Thymus (tissue), 11 donors: Measurements from ENCODE around the gene SLC28A1. TPM values are rescaled to one million over a fixed set of nuclear protein-coding genes. Genes with fewer than 3 reads are reported as not detected.

Experiments
- DNase-seq, 9 donors: peaks; one replicate each; pipeline ENCODE4 v3.0.0-alpha.2; 2013; ENCODE audit warnings: low spot score in 9 of 9, low read depth in 6 of 9, missing footprints in 1 of 9
- H3K27ac ChIP-seq, 2 donors: one replicate each; pipeline ENCODE4 v1.5.1; 2013; ENCODE audit warnings: control low read depth in 1 of 2, low read depth in 1 of 2, low read length in 1 of 2, mild to moderate bottlenecking in 1 of 2, moderate library complexity in 1 of 2
- H3K27me3 ChIP-seq, 2 donors: one replicate each; pipeline ENCODE4 v1.5.1; 2013; ENCODE audit warnings: low read length in 1 of 2; ENCODE audit not compliant: control insufficient read depth in 2 of 2, insufficient read depth in 1 of 2
- H3K36me3 ChIP-seq, 2 donors: one replicate each; pipeline ENCODE4 v1.5.1; 2013; ENCODE audit warnings: low read length in 1 of 2, mild to moderate bottlenecking in 1 of 2, moderate library complexity in 1 of 2; ENCODE audit not compliant: control insufficient read depth in 2 of 2, insufficient read depth in 2 of 2
- H3K4me1 ChIP-seq, 2 donors: one replicate each; pipeline ENCODE4 v1.5.1; 2013; ENCODE audit warnings: low read length in 2 of 2; ENCODE audit not compliant: control insufficient read depth in 2 of 2, insufficient read depth in 2 of 2
- H3K4me3 ChIP-seq, 2 donors: one replicate each; pipeline ENCODE4 v1.5.1; 2013; ENCODE audit warnings: low read length in 2 of 2, control low read depth in 1 of 2, mild to moderate bottlenecking in 1 of 2
- H3K9me3 ChIP-seq, 2 donors: one replicate each; pipeline ENCODE4 v1.5.1; 2013; ENCODE audit warnings: low read length in 1 of 2, mild to moderate bottlenecking in 1 of 2; ENCODE audit not compliant: control insufficient read depth in 2 of 2, insufficient read depth in 1 of 2
- WGBS: extraction: QIAGEN DNeasy Blood & Tissue Kit; methylation state at CpG from one replicate; pipeline ENCODE4 v1.1.7; 2013; 5-methylcytosine and 5-hydroxymethylcytosine counted together
- polyA plus RNA-seq: library from polyadenylated mRNA; stranded (reverse); fragments of 200-250 nt; gene quantifications from one replicate; pipeline ENCODE4 v1.2.3, GENCODE V29; 2013
- total RNA-seq: library from RNA; stranded (reverse); fragments of 120-200 nt; gene quantifications from one replicate; pipeline ENCODE4 v1.2.4, GENCODE V29; 2013
- donor health status: healthy.

The SLC28A1 gene
- total and polyA plus RNA-seq, 2 donors, result 0.05 to 0.18 TPM

GRCh38 chr15:84898761-84899160 lies 14.3 kb downstream of the SLC28A1 start:
- Histone ChIP-seq H3K9me3 (no peaks in the 10 kb centered on the region), H3K4me1 (no peaks in the 10 kb centered on the region), H3K27me3 (no peaks in the 10 kb centered on the region), H3K4me3 (no peak overlapping the region), H3K36me3 (no peaks in the 10 kb centered on the region), H3K27ac (no peak overlapping the region)
- no peak for DNase-seq
- WGBS, result 82% methylated on average over 4 of the region's 4 CpGs

- Histone ChIP-seq H3K4me3 (no peak overlapping the region), H3K36me3 (no peaks in the 10 kb centered on the region), H3K27ac (no peak overlapping the region), H3K27me3 (no peaks in the 10 kb centered on the region), H3K4me1 (no peaks in the 10 kb centered on the region), H3K9me3 (no peaks in the 10 kb centered on the region)
- 95% methylated on average over 7 of the region's 7 CpGs for WGBS
- no peak for DNase-seq
Measured at GRCh38 chr15:84899750-84900149, 15.3 kb downstream of the SLC28A1 start.

- Histone ChIP-seq H3K27ac (no peak overlapping the region), H3K9me3 (no peaks in the 10 kb centered on the region), H3K36me3 (no peaks in the 10 kb centered on the region), H3K4me3 (no peak overlapping the region), H3K4me1 (no peaks in the 10 kb centered on the region), H3K27me3 (no peaks in the 10 kb centered on the region)
- 76% methylated on average over 2 of the region's 2 CpGs for WGBS
- no peak for DNase-seq
Measured at GRCh38 chr15:84901540-84901939, 17.1 kb downstream of the SLC28A1 start.

- Histone ChIP-seq H3K4me1 (peaks cover 0 to 3% of the 10 kb centered on the region in 2 donors), H3K9me3 (no peaks in the 10 kb centered on the region), H3K27ac (no peak overlapping the region), H3K4me3 (no peak overlapping the region), H3K27me3 (no peaks in the 10 kb centered on the region), H3K36me3 (no peaks in the 10 kb centered on the region)
- no peak for DNase-seq
- 99% methylated on average over 2 of the region's 2 CpGs for WGBS
Measured at GRCh38 chr15:84903751-84904150, 19.3 kb downstream of the SLC28A1 start.

- no peaks in the 10 kb centered on the region for H3K36me3 ChIP-seq
- WGBS, result 98% methylated on average over 2 of the region's 2 CpGs
- DNase-seq, result no peak
- H3K9me3 ChIP-seq, result no peaks in the 10 kb centered on the region
- H3K27me3 ChIP-seq, result no peaks in the 10 kb centered on the region
- H3K27ac ChIP-seq, result no peak overlapping the region
- H3K4me3 ChIP-seq, result no peak overlapping the region
- H3K4me1 ChIP-seq, result peaks cover 0 to 3% of the 10 kb centered on the region in 2 donors
Measured at GRCh38 chr15:84904419-84904818, 20.0 kb downstream of the SLC28A1 start.

GRCh38 chr15:84905016-84905916 lies 20.8 kb downstream of the SLC28A1 start:
- peaks cover 0 to 3% of the 10 kb centered on the region in 2 donors for H3K4me1 ChIP-seq
- H3K36me3 ChIP-seq, result no peaks in the 10 kb centered on the region
- 97% methylated on average over 15 of the region's 15 CpGs for WGBS
- H3K27me3 ChIP-seq, result no peaks in the 10 kb centered on the region
- no peak for DNase-seq
- H3K27ac ChIP-seq, result no peak overlapping the region
- H3K9me3 ChIP-seq, result no peaks in the 10 kb centered on the region
- no peak overlapping the region for H3K4me3 ChIP-seq

- 97% methylated on average over 4 of the region's 4 CpGs for WGBS
- Histone ChIP-seq H3K9me3 (no peaks in the 10 kb centered on the region), H3K27ac (no peak overlapping the region), H3K36me3 (no peaks in the 10 kb centered on the region), H3K4me1 (peaks cover 0 to 3% of the 10 kb centered on the region in 2 donors), H3K4me3 (no peak overlapping the region), H3K27me3 (no peaks in the 10 kb centered on the region)
- DNase-seq, result no peak
Measured at GRCh38 chr15:84907731-84908130, 23.3 kb downstream of the SLC28A1 start.

- Histone ChIP-seq H3K4me3 (no peak overlapping the region), H3K27me3 (no peaks in the 10 kb centered on the region), H3K27ac (no peak overlapping the region), H3K9me3 (no peaks in the 10 kb centered on the region), H3K36me3 (no peaks in the 10 kb centered on the region), H3K4me1 (peaks cover 0 to 3% of the 10 kb centered on the region in 2 donors)
- DNase-seq, result no peak
- WGBS, result 85% methylated on average over 13 of the region's 13 CpGs
Measured at GRCh38 chr15:84908564-84908963, 24.1 kb downstream of the SLC28A1 start.

- Histone ChIP-seq H3K27me3 (no peaks in the 10 kb centered on the region), H3K36me3 (no peaks in the 10 kb centered on the region), H3K4me1 (peaks cover 0 to 3% of the 10 kb centered on the region in 2 donors), H3K9me3 (no peaks in the 10 kb centered on the region), H3K4me3 (no peak overlapping the region), H3K27ac (no peak overlapping the region)
- WGBS, result 93% methylated on average over 3 of the region's 3 CpGs
- no peak for DNase-seq
Measured at GRCh38 chr15:84909029-84909428, 24.6 kb downstream of the SLC28A1 start.
